H9 (cell line): ENCODE results near the gene KCNK16. TPM values are rescaled to one million over a fixed set of nuclear protein-coding genes. Genes with fewer than 3 reads are reported as not detected.
A peak's percentile ranks its signal among the peaks of the same experiment; 100 is the strongest.

Experiments
- DNase-seq: peaks from one replicate; pipeline ENCODE4 v3.0.0-alpha.2; 2017
- H2AFZ ChIP-seq: one replicate; pipeline ENCODE4 v1.6.1; 2013; ENCODE audit warnings: mild to moderate bottlenecking, low read length, control low read depth, moderate library complexity
- H2AK5ac ChIP-seq: 2 replicates; pipeline ENCODE4 v1.6.1; 2013; ENCODE audit warnings: low read length, control low read depth, mixed read lengths; ENCODE audit not compliant: insufficient read length
- H2BK120ac ChIP-seq: one replicate; pipeline ENCODE4 v1.6.1; 2013; ENCODE audit warnings: low read depth, mild to moderate bottlenecking, low read length, control low read depth, inconsistent platforms; ENCODE audit not compliant: poor library complexity, severe bottlenecking
- H2BK12ac ChIP-seq: 2 replicates; pipeline ENCODE4 v1.6.1; 2013; ENCODE audit warnings: low read length, control low read depth, mixed read lengths, low read depth; ENCODE audit not compliant: insufficient read length
- H2BK15ac ChIP-seq: 2 replicates; pipeline ENCODE4 v1.6.1; 2013; ENCODE audit warnings: low read depth, low read length, control low read depth
- H2BK20ac ChIP-seq: one replicate; pipeline ENCODE4 v1.6.1; 2013; ENCODE audit warnings: low read depth, mild to moderate bottlenecking, low read length, control low read depth, inconsistent platforms; ENCODE audit not compliant: poor library complexity, severe bottlenecking
- H2BK5ac ChIP-seq: 2 replicates; pipeline ENCODE4 v1.6.1; 2013; ENCODE audit warnings: low read length, control low read depth, mixed read lengths; ENCODE audit not compliant: insufficient read length
- H3K14ac ChIP-seq: 2 replicates; pipeline ENCODE4 v1.6.1; 2013; ENCODE audit warnings: low read length, control low read depth; ENCODE audit not compliant: insufficient read depth
- H3K18ac ChIP-seq: 2 replicates; pipeline ENCODE4 v1.6.1; 2013; ENCODE audit warnings: low read depth, mild to moderate bottlenecking, mixed read lengths, low read length, control low read depth; ENCODE audit not compliant: insufficient read length
- H3K23ac ChIP-seq: 2 replicates; pipeline ENCODE4 v1.6.1; 2013; ENCODE audit warnings: low read length, control low read depth, mixed read lengths, low read depth; ENCODE audit not compliant: insufficient read length
- H3K23me2 ChIP-seq: 2 replicates; pipeline ENCODE4 v1.6.1; 2013; ENCODE audit warnings: low read depth, mild to moderate bottlenecking, mixed read lengths, low read length, control low read depth; ENCODE audit not compliant: insufficient read length, poor library complexity, severe bottlenecking
- H3K27ac ChIP-seq: 2 replicates; pipeline ENCODE4 v1.5.1; 2013; ENCODE audit warnings: low read length, control low read depth, mixed read lengths, low read depth; ENCODE audit not compliant: insufficient read length
- H3K27me3 ChIP-seq: 2 replicates; pipeline ENCODE4 v1.6.1; 2013; ENCODE audit warnings: low read length, control low read depth, inconsistent platforms; ENCODE audit not compliant: insufficient read depth
- H3K4ac ChIP-seq: 2 replicates; pipeline ENCODE4 v1.6.1; 2013; ENCODE audit warnings: low read depth, mild to moderate bottlenecking, control low read depth, inconsistent platforms, low read length, moderate library complexity
- H3K4me1 ChIP-seq: 2 replicates; pipeline ENCODE4 v1.6.1; 2013; ENCODE audit warnings: low read length, control low read depth, inconsistent platforms; ENCODE audit not compliant: insufficient read depth
- H3K4me2 ChIP-seq: 2 replicates; pipeline ENCODE4 v1.6.1; 2013; ENCODE audit warnings: low read length, control low read depth, mixed read lengths; ENCODE audit not compliant: insufficient read length, insufficient read depth
- H3K56ac ChIP-seq: 2 replicates; pipeline ENCODE4 v1.6.1; 2013; ENCODE audit warnings: low read depth, mild to moderate bottlenecking, mixed read lengths, low read length, control low read depth; ENCODE audit not compliant: insufficient read length
- H3K79me1 ChIP-seq: 2 replicates; pipeline ENCODE4 v1.6.1; 2013; ENCODE audit warnings: low read depth, mild to moderate bottlenecking, moderate library complexity, low read length, control low read depth, inconsistent platforms; ENCODE audit not compliant: insufficient read depth, poor library complexity, severe bottlenecking
- H3K79me2 ChIP-seq: 2 replicates; pipeline ENCODE4 v1.6.1; 2013; ENCODE audit warnings: low read length, control low read depth, inconsistent platforms; ENCODE audit not compliant: insufficient read depth
- H3K9ac ChIP-seq: 2 replicates; pipeline ENCODE4 v1.6.1; 2013; ENCODE audit warnings: low read length, control low read depth, mixed read lengths; ENCODE audit not compliant: insufficient read length; ENCODE audit errors: extremely low read depth
- H3K9me3 ChIP-seq: one replicate; pipeline ENCODE4 v1.6.1; 2013; ENCODE audit warnings: low read depth, low read length, inconsistent platforms; ENCODE audit not compliant: control insufficient read depth
- H3T11ph ChIP-seq: one replicate; pipeline ENCODE4 v1.6.1; 2013; ENCODE audit warnings: mild to moderate bottlenecking, low read length, control low read depth, inconsistent platforms
- H4K20me1 ChIP-seq: one replicate; pipeline ENCODE4 v1.6.1; 2013; ENCODE audit not compliant: control insufficient read depth, insufficient read length, insufficient read depth
- H4K5ac ChIP-seq: 2 replicates; pipeline ENCODE4 v1.6.1; 2013; ENCODE audit warnings: low read depth, mild to moderate bottlenecking, mixed read lengths, low read length, control low read depth; ENCODE audit not compliant: insufficient read length
- H4K8ac ChIP-seq: replicated peaks from 2 replicates; pipeline ENCODE4 v1.6.1; 2013; ENCODE audit warnings: low read length, control low read depth, mixed read lengths, low read depth; ENCODE audit not compliant: insufficient read length
- H4K91ac ChIP-seq: 2 replicates; pipeline ENCODE4 v1.6.1; 2013; ENCODE audit warnings: low read depth, mild to moderate bottlenecking, moderate library complexity, mixed read lengths, low read length, control low read depth; ENCODE audit not compliant: insufficient read length
- H3K27ac Mint-ChIP-seq, 3 experiments: 2 replicates in 2 of 3; 3 replicates in 1 of 3; pipeline ENCODE4 v1.8.0; 2020 to 2021; ENCODE audit warnings: mixed read lengths in 3 of 3, mild to moderate bottlenecking in 1 of 3, moderate library complexity in 1 of 3
- H3K27me3 Mint-ChIP-seq: 2 replicates; pipeline ENCODE4 v1.8.0; 2021; ENCODE audit warnings: low read depth, mild to moderate bottlenecking, moderate library complexity, mixed read lengths
- H3K36me3 Mint-ChIP-seq, 3 experiments: 2 replicates in 2 of 3; 3 replicates in 1 of 3; pipeline ENCODE4 v1.8.0; 2020 to 2021; ENCODE audit warnings: low read depth in 3 of 3, mixed read lengths in 3 of 3; ENCODE audit not compliant: insufficient read depth in 1 of 3
- H3K4me1 Mint-ChIP-seq, 2 experiments: 2 replicates each; pipeline ENCODE4 v1.8.0; 2020; ENCODE audit warnings: mixed read lengths in 2 of 2
- H3K4me3 Mint-ChIP-seq, 2 experiments: 2 replicates in 1 of 2; 3 replicates in 1 of 2; pipeline ENCODE4 v1.8.0; 2020 to 2021; ENCODE audit warnings: mild to moderate bottlenecking in 2 of 2, mixed read lengths in 2 of 2, moderate library complexity in 1 of 2
- H3K9me3 Mint-ChIP-seq, 2 experiments: 2 replicates in 1 of 2; 3 replicates in 1 of 2; pipeline ENCODE4 v1.8.0; 2020; ENCODE audit warnings: mild to moderate bottlenecking in 2 of 2, mixed read lengths in 2 of 2, moderate library complexity in 1 of 2
- CTCF ChIP-seq: fragments of 200-600 bp; sonication (generic); conservative IDR thresholded peaks from 3 replicates; pipeline ENCODE4 v1.8.0; 2021; ENCODE audit warnings: antibody characterized with exemption, mild to moderate bottlenecking
- WGBS: extraction: QIAGEN DNeasy Blood & Tissue Kit; methylation state at CpG from one replicate; pipeline ENCODE4 v1.1.7; 2013; ENCODE audit warnings: missing lambda C conversion rate, low lambda C conversion rate, mixed read lengths; ENCODE audit not compliant: insufficient read length; ENCODE audit errors: extremely low coverage; 5-methylcytosine and 5-hydroxymethylcytosine counted together
- total RNA-seq: library from RNA; stranded (reverse); gene quantifications from 2 replicates; pipeline ENCODE4 v1.2.1, GENCODE V29; 2021

Gene KCNK16
- total RNA-seq, 1 experiment from 2014 or later = not detected

GRCh38 chr6:39295611-39296011, 26.9 kb downstream of the KCNK16 start:
- Histone ChIP-seq H3K79me2 (no peaks in the 10 kb centered on the region), H3K18ac (no peak overlapping the region), H3T11ph (no peak overlapping the region), H3K27me3 (no peaks in the 10 kb centered on the region; the same call in 1 of the 2 replicates), H4K91ac (no peak overlapping the region), H3K4me1 (peaks cover 10% of the 10 kb centered on the region), H3K4ac (no peak overlapping the region), H3K23ac (no peak overlapping the region), H3K14ac (no peak overlapping the region), H3K4me2 (no peak overlapping the region), H4K8ac (no peak overlapping the region), H2BK20ac (no peak overlapping the region), H2BK5ac (no peak overlapping the region), H2BK120ac (no peak overlapping the region), H3K23me2 (no peaks in the 10 kb centered on the region), H2BK12ac (no peak overlapping the region), H3K9me3 (no peaks in the 10 kb centered on the region), H2BK15ac (no peak overlapping the region), H4K5ac (no peak overlapping the region), H3K9ac (no peak overlapping the region), H3K27ac (no peak overlapping the region), H4K20me1 (no peaks in the 10 kb centered on the region), H2AK5ac (no peak overlapping the region), H2AFZ (no peak overlapping the region), H3K56ac (no peak overlapping the region), H3K79me1 (no peaks in the 10 kb centered on the region)
- peak overlapping the region in 2 of 3 experiments; percentile 60 to 63; a peak in 3 of 7 replicates for H3K27ac Mint-ChIP-seq
- no peak for TF ChIP-seq CTCF
- no peak overlapping the region for H3K4me3 Mint-ChIP-seq
- H3K9me3 Mint-ChIP-seq = no peaks in the 10 kb centered on the region; a peak in 1 of 5 replicates
- H3K27me3 Mint-ChIP-seq = peaks cover 10% of the 10 kb centered on the region
- no peak for DNase-seq
- no peaks in the 10 kb centered on the region; a peak in 1 of 7 replicates for H3K36me3 Mint-ChIP-seq
- H3K4me1 Mint-ChIP-seq = peaks cover 55 to 57% of the 10 kb centered on the region in 2 experiments
- no CpG with 5 or more reads among the region's 5 CpGs for WGBS
